AG08395 (cell line): Measurements from ENCODE around the gene UBC.
"Not testable (repeated sequence)": the region's sequence is repeated elsewhere in the genome, so short reads cannot be mapped to it uniquely, and the experiment has no call there.

Source experiments
- DNase-seq: peaks from one replicate; pipeline ENCODE4 v3.0.0; 2012; ENCODE audit warnings: mixed read lengths, low spot score

The UBC gene

DNA sequence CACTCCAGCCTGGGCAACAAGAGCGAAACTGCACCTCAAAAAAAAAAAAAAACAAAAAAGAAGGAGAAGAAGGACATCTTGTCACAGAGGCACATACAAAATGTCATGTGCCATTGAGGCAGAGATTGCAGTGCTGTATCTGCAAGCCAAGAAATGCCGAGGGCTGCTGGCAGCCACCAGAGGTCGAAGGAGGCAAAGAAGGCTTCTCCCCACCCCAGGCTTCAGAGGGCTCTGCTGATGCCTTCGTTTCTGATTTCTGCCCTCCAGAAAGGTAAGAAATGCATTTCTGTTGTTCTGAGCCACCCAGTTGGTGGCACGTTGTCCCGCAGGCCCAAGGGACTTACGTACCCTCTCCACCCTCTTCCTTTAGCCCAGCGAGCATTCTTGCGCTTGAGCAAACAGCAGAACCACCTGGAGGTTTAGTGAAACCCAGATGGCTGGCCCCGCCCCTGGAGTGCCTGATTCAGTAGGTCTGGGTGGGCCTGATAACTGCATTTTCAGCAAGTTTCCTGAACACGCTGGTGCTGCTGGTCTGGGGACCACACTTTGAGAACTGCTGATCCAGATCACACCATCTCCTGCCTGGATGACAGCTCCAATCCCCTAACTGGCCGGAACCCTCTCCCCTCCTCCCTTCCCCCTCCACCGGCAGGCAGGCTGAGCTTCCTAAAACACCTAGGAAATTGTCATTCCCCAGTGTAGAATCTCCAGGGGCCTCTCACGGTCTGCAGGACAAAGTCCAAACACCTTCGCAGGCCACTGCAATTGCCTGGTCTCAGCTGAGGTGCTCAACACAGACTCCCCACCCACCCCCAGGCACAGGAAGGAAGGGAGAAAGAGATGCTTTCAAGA is 29.6 kb downstream of the UBC start:
- no peak for DNase-seq

DNA sequence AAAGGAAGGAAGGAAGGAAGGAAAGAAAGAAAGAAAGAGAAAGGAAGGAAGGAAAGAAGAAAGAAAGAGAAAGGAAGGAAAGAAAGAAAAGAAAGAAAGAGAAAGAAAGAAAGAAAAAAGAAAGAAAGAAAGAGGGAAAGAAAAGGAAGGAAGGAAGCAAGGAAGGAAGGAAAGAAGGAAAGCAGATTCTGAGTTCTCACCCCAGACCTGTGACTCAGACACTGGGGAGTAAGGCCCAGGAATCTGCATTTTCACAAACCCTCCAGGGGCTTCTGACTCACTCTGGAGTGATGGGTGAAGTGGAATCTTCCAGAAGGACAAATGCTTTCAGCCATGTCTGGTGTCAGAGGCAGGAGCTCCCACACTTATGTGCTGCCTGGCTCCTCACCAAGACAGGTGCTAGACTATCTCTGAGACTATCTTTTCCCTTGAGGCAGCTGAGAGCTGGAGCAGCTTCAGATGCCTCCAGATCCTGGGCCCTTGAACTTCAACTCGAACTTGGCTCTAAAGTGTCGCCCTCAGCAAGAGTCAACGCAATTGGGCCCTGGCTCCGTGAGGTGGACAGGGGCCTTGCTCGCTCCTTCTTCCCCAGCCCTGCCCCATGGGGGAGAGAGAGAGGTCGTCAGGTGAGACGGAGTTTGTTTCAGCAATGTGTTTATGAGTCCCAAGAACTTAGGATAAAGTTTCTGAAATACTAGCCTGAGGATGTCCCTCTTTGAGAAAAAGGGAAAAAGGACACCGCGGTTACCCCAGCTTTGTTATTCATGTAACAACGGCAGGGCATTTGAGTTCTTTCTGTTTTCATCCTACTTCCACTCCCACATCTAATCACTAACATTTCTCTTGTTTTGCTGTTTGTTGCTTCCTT is 31.0 kb downstream of the UBC start:
- DNase-seq, result no peak

DNA sequence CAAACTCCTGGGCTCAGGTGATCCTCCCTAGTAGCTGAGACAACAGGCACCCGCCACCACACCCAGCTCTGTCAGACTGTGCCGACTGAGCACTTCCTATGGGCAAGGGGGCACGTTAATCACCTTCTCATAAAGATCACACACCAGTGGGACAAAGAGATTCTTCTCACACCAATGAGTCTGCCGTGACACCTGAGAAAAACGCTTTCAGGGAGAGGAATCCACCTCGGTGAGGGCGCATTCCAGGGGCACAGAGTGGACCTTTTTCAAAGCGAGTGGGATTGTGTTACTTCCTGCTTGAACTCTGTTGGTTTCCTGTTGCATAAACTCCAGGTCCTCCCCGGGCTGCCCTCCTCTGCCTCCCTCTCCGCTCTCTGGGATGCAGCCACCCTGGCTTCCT is 33.3 kb downstream of the UBC start:
- DNase-seq, result no peak

DNA sequence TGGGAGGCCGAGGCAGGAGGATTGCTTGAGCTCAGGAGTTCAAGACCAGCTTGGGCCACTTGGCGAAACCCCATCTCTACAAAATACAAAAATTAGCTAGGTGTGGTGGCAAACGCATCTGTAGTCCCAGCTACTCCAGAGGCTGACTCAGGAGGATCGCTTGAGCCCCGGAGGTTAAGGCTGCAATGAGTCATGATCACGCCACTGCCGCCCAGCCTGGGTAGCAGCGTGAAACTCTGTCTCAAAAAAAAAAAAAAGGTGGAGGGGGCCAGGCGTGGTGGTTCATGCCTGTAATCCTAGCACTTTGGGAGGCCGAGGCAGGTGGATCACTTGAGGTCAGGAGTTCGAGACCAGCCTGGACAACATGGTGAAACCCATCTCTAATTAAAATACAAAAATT is 34.1 kb downstream of the UBC start:
- not testable (repeated sequence) for DNase-seq

DNA sequence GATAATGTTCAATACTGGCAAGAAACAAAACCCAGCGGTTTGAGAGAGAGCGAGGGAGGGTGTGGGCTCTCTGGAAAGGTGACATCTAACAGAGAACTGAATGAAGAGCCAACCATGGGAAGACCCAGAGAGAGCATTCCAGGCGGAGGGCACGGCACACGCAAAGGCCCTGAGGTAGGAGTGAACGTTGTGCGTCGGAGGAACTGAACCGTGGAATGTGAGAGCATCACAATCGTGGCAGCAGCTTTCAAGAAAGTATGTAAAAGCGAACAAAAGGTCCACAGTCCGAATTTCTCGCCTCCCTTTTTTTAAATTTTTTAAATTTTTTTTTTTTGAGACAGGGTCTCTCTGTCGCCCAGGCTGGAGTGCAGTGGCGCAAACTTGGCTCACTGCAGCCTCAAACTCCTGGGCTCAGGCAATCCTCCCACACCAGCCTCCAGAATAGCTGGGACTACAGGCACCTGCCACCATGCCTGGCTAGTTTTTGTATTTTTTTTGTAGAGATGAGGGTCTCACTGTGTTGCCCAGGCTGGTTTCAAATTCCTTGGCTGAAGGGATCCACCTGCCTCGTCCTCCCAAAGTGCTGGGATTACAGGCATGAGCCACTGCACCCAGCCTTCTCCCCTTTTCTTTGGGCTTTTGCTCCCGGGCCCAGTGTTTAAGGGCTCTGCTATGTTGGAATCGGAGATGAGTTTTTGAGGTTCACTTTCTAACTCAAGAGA is 35.5 kb downstream of the UBC start:
- no peak for DNase-seq

DNA sequence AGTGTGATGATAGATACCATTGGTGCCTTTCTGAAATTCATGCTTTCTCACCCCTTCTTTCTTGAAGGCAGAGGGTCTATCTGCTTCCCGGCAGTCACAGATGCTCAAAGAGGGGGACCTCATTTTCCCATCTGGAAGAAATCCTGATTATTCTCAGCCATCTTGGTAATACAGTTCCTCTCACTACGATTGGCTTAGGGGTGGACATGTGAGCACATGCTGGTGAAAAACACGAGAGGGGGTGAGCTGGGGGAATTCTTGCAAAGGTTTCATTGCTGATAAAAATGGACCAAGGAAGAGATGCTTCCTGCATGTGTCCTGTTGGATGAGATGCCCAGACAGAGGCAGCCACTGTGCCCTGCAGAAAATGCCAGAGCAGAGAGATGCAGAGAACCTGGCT is 37.0 kb downstream of the UBC start:
- no peak for DNase-seq

DNA sequence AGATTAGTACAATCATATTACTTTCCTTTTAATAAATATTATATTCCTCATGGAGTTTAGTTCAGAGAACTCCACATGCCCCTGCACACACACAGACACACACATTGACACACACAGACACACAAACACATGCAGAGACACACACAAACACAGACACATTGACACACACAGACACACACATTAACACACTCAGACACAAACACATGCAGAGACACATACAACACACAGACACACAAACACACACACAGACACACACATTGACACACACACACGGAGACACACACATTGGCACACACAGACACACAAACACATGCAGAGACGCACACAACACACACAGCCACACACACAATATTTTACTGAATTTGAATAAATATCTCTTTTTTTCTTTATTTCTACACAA is 38.3 kb downstream of the UBC start:
- no peak for DNase-seq

DNA sequence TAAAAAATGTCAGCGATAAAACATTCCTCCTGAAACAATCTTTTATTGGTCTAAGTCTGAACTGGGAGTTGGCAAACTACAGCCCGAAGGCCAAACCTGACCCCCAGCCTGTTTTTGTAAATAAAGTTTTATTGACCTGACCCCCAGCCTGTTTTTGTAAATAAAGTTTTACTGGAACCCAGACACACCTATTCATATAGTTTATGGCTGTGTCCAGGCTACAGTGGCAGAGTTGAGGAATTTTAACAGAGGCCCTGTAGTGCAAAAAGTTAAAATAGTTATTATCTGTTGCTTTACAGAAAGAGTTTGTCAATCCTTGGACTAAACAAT is 38.7 kb downstream of the UBC start:
- no peak for DNase-seq

DNA sequence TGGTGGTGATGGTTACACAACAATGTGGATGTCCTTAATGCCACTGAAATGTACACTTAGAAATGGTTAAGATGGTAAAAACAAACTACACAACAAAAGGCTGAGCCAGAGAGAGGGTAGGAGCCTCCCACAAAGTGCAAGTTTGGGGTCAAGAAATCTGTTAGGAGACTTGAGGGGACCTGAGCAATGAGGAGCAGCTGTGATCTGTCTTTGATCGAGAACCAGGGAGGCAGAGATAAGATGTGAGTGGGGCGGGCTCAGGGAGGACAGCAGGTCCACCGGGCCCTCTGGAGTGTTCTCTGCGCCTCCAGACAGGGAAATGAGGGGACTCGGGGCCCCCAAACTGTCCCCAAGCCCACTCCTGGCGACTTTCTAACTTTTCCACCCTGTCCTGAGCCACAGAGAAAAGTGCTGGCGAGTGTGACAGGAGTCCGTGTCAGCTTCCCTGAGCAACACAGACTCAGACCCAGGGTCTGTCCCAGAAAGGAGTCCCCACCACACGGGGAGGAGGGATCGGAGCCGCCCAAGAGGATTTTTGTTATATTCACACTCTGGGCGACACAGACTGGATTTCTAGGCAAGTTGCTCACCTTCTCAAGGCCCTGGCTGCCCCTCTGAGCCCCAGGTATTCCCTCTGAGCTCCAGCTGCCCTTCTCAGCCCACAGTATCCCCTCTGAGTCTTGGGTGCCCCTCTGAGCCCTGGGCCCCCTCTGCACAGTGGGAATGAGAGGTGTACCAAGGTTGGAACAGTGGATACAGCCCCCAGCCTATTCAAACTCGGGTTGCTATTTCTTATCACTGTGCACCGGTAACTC is 39.3 kb downstream of the UBC start:
- no peak for DNase-seq

DNA sequence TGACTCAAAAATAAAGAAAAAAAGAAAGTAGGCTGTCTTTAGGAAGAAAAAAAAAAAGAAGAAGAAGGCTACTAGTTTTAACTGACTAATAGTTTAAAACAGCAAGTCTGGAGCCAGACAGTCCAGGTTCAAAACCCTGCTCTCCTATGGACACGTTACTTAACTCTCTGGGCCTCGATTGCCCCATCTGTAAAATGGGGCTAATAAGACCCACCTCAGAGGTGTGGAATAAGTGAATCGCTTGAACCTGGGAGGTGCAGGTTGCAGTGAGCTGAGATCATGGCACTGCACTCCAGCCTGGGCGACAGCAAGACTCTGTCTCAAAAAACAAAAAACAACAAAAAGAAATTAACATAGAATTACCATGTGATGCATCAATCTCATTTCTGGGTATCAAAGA is 40.3 kb downstream of the UBC start:
- DNase-seq, result no peak

DNA sequence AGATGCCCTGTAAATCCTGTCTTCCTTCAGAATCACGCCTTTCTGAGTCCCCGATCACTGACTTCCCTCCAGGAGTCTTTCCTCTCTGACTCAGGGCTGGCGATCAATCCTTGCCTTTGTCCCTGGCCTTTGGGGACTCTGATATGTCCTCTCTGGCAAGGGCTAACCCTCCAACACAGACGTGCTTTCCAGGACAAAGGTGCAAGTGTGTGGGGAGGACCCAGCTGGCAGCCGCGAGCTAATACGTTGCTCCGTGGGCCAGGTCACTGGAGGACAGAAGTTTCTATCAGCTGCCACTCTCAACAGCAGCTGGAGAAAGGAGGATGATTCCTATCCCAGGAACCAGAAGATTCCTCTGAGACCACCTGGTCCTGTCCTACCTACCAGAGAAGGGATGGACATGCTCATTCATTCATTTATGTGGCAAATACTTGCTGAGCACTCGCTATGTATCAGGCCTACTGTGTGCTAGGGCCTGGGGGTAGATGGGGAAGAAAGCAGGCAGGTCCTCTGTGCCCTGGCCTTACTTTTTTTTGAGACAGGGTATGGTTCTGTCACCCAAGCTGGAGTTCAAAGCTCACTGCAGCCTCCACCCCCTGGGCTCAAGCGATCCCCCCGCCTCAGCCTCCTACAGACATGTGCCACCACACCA is 42.3 kb downstream of the UBC start:
- no peak for DNase-seq

DNA sequence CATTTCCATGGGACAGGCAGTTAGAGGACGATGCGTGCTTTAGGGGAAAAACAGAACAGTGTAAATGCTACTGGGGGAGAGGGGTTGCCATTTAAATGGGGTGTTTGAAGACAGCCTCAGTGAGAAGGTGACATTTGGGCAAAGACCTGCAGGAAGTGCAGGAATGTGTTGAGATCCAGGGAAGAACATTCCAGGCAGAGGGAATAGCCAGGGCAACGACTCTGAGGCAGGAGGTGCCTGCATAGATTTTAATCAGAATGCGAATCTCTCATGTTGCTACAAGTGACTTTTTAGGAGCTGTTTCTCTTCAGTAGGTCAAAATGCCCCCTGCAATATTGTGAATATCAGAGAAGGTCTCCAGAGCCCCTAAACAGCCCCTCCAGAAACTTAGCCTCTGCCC is 43.2 kb downstream of the UBC start:
- DNase-seq, result no peak

DNA sequence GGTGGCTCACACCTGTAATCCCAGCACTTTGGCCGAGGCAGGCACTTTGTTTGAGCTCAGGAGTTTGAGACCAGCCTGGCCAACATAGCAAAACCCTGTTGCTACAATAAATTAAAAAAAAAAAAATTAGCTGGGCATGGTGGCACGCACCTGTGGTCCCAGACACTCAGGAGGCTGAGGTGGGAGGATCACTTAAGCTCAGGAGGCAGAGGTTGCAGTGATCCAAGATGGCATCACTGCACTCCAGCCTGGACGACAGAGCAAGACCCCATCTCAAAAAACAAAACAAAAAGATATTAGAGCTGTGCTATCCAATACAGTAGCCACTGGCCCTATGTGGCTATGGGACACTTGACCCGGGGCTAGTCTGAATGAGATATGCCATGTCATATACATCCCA is 43.9 kb downstream of the UBC start:
- DNase-seq, result no peak

DNA sequence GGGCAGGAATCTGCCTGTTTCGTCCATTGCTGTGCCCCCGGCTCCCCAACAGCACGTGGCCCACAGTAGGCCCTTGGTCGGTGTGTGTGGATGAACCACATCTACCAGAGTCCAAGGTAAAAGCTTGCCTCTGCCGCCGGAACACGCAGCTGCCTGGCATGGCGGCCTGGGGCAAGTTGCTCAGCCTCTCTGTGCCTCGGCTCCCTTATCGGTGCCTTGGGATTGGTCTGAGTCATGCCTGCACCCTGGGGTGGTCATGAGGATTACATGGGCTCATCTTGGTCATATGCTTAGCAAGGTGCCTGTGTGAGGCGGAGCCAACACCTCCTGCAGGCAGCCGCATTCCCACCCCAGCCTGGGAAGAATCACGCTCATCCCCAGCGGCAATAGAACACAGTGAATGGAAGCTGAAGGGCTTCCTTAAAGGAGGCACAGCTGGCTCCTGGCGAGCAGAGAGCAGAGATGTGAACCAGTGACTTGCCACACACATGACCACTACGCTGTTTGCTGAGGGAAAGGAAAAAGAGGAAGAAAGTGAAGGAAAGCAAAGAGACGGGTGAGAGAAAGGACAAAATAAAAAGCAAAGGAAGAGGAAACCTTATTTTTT is 45.3 kb downstream of the UBC start:
- no peak for DNase-seq

DNA sequence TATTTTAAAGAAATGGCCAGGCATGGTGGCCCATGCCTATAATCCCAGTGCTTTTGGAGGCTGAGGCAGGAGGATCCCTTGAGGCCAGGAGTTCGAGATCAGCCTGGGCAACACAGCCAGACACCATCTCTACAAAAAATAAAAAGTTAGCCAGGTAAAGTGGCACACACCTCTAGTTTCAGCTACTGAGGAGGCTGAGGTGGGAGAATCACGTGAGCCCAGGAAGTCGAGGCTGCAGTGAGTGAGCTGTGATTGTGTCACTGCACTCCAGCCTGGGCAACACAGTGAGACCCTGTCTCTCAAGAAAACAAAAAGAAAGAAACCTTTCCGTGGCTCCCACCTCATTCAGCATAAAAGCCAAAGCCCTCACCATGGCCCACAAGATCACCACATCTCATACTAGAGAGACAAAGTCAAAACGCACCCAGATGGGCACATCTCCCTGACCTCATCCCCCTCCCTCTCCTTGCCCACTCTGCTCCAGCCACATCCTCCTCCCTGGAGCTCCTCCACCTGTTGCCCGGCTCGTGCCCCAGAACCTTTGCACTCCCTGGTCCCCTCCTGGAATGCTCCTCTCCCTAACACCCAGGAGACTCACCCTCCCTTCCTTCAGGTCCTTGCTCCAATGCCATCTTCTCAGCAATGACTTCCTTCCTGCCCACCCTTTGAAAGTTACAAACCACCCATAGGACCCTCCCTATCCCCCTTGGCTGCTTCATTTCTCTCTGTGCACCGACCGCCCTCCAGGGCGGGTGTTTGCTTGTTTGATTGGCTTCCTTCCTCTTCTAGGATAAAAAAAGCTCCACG is 46.0 kb downstream of the UBC start:
- DNase-seq, result no peak

DNA sequence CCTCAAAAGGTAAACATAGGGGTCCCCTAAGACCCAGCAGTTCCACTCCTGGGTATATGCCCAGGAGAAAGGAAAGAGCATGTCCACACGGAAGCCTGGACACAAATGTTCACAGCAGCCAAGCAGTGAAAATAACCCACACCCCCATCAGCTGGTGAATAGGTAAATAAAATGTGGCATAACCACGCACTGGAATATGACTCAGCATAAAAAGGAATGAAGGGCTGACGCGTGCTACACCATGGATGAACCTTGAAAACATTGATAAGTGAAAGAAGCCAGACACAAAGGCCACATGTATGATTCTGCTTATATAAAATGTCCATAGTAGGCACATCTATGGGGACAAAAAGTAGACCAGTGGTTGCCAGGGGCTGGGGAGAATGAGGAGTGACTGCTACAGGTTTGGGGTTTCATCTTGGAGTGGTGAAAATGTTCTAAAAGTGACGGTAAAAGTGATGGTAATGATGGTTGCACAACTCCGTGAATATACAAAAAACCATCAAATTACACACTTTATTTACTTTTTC is 47.0 kb downstream of the UBC start:
- no peak for DNase-seq

DNA sequence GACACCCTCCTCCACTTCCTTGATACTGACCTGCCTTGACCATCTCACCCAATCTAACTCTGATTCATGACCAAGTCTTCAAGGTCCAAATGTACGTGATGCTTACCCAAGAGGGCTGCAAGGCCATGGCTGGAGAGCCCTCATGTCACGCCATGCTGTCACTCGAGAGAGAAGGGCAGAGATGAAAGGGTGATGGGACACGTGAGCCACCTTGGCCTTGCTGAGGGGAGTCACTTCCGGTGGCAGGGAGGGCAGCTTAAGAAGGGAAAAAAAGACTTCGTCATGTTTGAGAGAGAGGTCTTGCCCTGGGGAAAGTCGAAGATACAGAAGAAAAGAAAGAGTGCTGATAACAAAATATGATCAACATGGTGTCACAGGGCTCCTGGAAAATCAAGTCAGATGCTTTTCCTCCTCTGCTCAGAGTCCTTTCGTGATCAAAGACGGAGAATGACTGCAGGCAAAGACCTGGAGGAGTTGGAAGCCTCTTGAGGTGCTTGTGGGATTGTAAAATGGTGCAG is 47.5 kb downstream of the UBC start:
- DNase-seq, result no peak

DNA sequence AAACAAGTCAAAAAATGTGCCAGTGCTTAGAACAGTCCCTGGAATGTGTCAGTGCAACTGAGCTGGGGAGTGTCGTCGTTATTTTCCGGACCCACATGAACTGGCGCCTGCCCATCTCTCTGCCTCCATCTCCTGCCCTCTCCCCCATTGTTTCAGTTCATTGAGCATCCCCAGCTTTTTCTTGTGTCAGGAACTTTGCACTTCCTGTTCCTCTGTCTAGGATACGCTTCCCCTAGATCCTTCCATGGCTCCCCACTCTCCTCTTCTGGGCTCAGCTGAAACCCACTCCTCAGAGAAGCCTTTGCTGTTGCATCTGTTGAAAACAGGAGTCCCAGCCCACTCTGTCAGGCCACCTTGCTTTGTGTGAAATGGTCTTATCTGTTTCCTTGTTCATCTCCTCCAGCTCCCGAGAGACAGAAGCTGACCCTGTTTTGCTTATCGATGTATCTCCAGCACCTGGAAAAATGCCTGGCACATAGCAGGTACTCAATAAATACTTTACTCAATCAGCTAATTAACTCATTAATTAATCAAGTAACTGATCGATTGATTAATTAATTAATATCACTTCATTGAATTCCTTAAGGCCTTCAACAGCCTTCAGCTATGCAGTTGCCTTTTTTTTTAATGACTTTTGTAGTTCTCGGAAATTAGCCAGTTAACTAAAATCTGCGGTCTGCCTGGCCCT is 48.1 kb downstream of the UBC start:
- no peak for DNase-seq

DNA sequence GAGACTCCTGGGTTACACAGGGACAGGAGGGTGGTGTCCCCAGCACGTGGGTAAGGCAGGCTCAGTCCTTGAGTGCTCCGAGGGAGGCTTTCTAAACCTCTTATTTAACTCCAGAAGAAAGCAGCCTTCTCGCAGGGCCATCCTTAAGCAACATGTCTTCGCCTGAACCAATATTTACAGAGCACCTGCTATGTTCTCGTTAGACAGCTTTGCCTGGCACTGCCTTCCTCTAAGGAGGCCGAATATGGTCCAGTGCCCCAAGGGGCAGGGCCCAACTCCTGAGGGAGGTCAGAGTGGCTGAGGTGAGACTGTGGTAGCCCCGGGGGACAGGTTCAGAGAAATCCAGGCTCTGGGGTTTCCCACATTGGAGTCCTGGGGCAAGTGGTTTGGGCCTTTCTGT is 48.7 kb downstream of the UBC start:
- no peak for DNase-seq
